Measurements from ENCODE around the gene CAB39L. TPM values are rescaled to one million over a fixed set of nuclear protein-coding genes. Genes with fewer than 3 reads are reported as not detected.
A peak's percentile ranks its signal among the peaks of the same experiment; 100 is the strongest.

The CAB39L gene
- total and polyA plus RNA-seq, 4 donors = 1.8 to 5.1 (median 2.1) TPM

GRCh38 chr13:49308921-49309408, 134.9 kb downstream of the CAB39L start:
- WGBS = 28% methylated on average over 11 of the region's 11 CpGs
- no peak for DNase-seq (ENCODE audit: low spot score)
- TF ChIP-seq GABPA (IDR thresholded peaks at IDR 0.05 in 1 of 2, conservative IDR thresholded peaks at IDR 0.05 in 1 of 2) = no peak
- TF ChIP-seq YY1 (IDR thresholded peaks at IDR 0.05) = no peak
- TF ChIP-seq REST (IDR thresholded peaks at IDR 0.05) = peak; percentile 39
- peak in 1 of 2 donors; percentile 48 for TF ChIP-seq JUND (IDR thresholded peaks at IDR 0.05)
- TF ChIP-seq RXRA (IDR thresholded peaks at IDR 0.05) = peak in 1 of 2 donors; percentile 35
- TF ChIP-seq HNF4A (conservative IDR thresholded peaks at IDR 0.05) = peak; percentile 41 to 67
- no peak for TF ChIP-seq TAF1 (conservative IDR thresholded peaks at IDR 0.05)
- Histone ChIP-seq H3K4me3 (ENCODE audit: low read depth in 1 of 3, low read length in 3 of 3) (no peak overlapping the region), H3K27me3 (ENCODE audit: control insufficient read depth in 4 of 4, insufficient read depth in 4 of 4, low read length in 3 of 4) (no peaks in the 10 kb centered on the region), H3K27ac (ENCODE audit: low read depth in 1 of 2, low read length in 2 of 2) (peak overlapping the region; percentile 86 to 93), H3K9ac (ENCODE audit: low read depth in 1 of 2, low read length in 2 of 2) (peak overlapping the region in 1 of 2 donors; percentile 75), H3K36me3 (ENCODE audit: control insufficient read depth in 4 of 4, insufficient read depth in 3 of 4, low read depth in 1 of 4, low read length in 3 of 4) (no peaks in the 10 kb centered on the region), H3K9me3 (ENCODE audit: control insufficient read depth in 4 of 4, low read length in 3 of 4) (no peaks in the 10 kb centered on the region), H3K4me1 (ENCODE audit: control insufficient read depth in 4 of 4, insufficient read depth in 4 of 4, low read length in 3 of 4) (peaks cover 2 to 14% (median 6%) of the 10 kb centered on the region in 4 donors)

- H3K9ac ChIP-seq (ENCODE audit: low read depth in 1 of 2, low read length in 2 of 2) = peak overlapping the region in 1 of 2 donors; percentile 75
- TF ChIP-seq FOXA2 (IDR thresholded peaks at IDR 0.05) (no peak), CTCF (IDR thresholded peaks at IDR 0.05; ENCODE audit: low read depth, low read length, missing input control) (no peak), SP1 (IDR thresholded peaks at IDR 0.05) (peak; percentile 55), RAD21 (IDR thresholded peaks at IDR 0.05) (peak in 1 of 2 donors; percentile 28), JUND (IDR thresholded peaks at IDR 0.05) (no peak), ZBTB33 (IDR thresholded peaks at IDR 0.05) (no peak), REST (IDR thresholded peaks at IDR 0.05) (no peak), NR2F2 (IDR thresholded peaks at IDR 0.05) (peak; percentile 22), YY1 (IDR thresholded peaks at IDR 0.05) (peak; percentile 25), FOXA1 (IDR thresholded peaks at IDR 0.05) (no peak), GABPA (IDR thresholded peaks at IDR 0.05 in 1 of 2, conservative IDR thresholded peaks at IDR 0.05 in 1 of 2) (no peak), RXRA (IDR thresholded peaks at IDR 0.05) (peak; percentile 32 to 37), HNF4A (conservative IDR thresholded peaks at IDR 0.05) (no peak), ATF3 (IDR thresholded peaks at IDR 0.05) (no peak), HNF4G (IDR thresholded peaks at IDR 0.05) (no peak)
- peaks cover 2 to 14% (median 9%) of the 10 kb centered on the region in 4 donors for H3K4me1 ChIP-seq (ENCODE audit: control insufficient read depth in 4 of 4, insufficient read depth in 4 of 4, low read length in 3 of 4)
- no peaks in the 10 kb centered on the region for H3K9me3 ChIP-seq (ENCODE audit: control insufficient read depth in 4 of 4, low read length in 3 of 4)
- peak overlapping the region; percentile 86 to 93 for H3K27ac ChIP-seq (ENCODE audit: low read depth in 1 of 2, low read length in 2 of 2)
- H3K4me3 ChIP-seq (ENCODE audit: low read depth in 1 of 3, low read length in 3 of 3) = no peak overlapping the region
- no peak for DNase-seq (ENCODE audit: low spot score)
- H3K36me3 ChIP-seq (ENCODE audit: control insufficient read depth in 4 of 4, insufficient read depth in 3 of 4, low read depth in 1 of 4, low read length in 3 of 4) = no peaks in the 10 kb centered on the region
- 40% methylated on average over 7 of the region's 7 CpGs for WGBS
- H3K27me3 ChIP-seq (ENCODE audit: control insufficient read depth in 4 of 4, insufficient read depth in 4 of 4, low read length in 3 of 4) = no peaks in the 10 kb centered on the region
Measured at GRCh38 chr13:49308097-49308875, 135.6 kb downstream of the CAB39L start.

Data from liver (tissue), 9 donors.